HEK293 (cell line): ENCODE measurements around the gene GARIN5B.

ENCODE experiments used
- CTCF ChIP-seq: fragments of 450-650 bp; formaldehyde crosslinking; IDR thresholded peaks from 2 replicates; pipeline ENCODE4 v1.5.1; 2016; ENCODE audit warnings: missing biosample characterization, missing genetic modification characterization
- KLF16 ChIP-seq: fragments of 450-650 bp; formaldehyde crosslinking; IDR thresholded peaks from 2 replicates; pipeline ENCODE4 v1.5.1; 2017; ENCODE audit warnings: missing biosample characterization, missing genetic modification characterization
- SETDB1 ChIP-seq: IDR thresholded peaks from one replicate; pipeline ENCODE4 v1.6.1; 2017; ENCODE audit warnings: mild to moderate bottlenecking, low read length, moderate library complexity, mixed read lengths; ENCODE audit not compliant: insufficient read length
- YY1 ChIP-seq: fragments of 450-650 bp; formaldehyde crosslinking; IDR thresholded peaks from 2 replicates; pipeline ENCODE4 v1.5.1; 2018; ENCODE audit warnings: missing biosample characterization, missing genetic modification characterization
- ZNF214 ChIP-seq: fragments of 450-650 bp; formaldehyde crosslinking; IDR thresholded peaks from 2 replicates; pipeline ENCODE4 v1.5.1; 2017; ENCODE audit warnings: missing biosample characterization, mild to moderate bottlenecking, missing genetic modification characterization, borderline replicate concordance
- ZNF274 ChIP-seq, 2 experiments: fragments of 200-500 bp in 1 of 2; fragments of 450-650 bp in 1 of 2; sonication (Bioruptor generic) in 1 of 2; formaldehyde crosslinking in 1 of 2; IDR thresholded peaks; 2 replicates each; pipeline versions ENCODE4 v1.5.1 to v1.6.1; 2014 to 2016; ENCODE audit warnings: borderline replicate concordance in 1 of 2, inconsistent platforms in 1 of 2, low read length in 1 of 2, missing biosample characterization in 1 of 2, missing genetic modification characterization in 1 of 2
- ZNF549 ChIP-seq: fragments of 450-650 bp; IDR thresholded peaks from 2 replicates; pipeline ENCODE4 v1.5.1; 2018; ENCODE audit warnings: missing biosample characterization, missing genetic modification characterization, mild to moderate bottlenecking, inconsistent platforms, moderate library complexity
- ZNF645 ChIP-seq: fragments of 450-650 bp; formaldehyde crosslinking; IDR thresholded peaks from 2 replicates; pipeline ENCODE4; 2016; ENCODE audit warnings: missing biosample characterization, missing genetic modification characterization
- ZNF776 ChIP-seq: fragments of 450-650 bp; formaldehyde crosslinking; IDR thresholded peaks from 2 replicates; pipeline ENCODE4 v1.5.0; 2017; ENCODE audit warnings: missing biosample characterization, missing genetic modification characterization, borderline replicate concordance
- TF ChIP-seq, protein P1 (sequence below): fragments of 450-650 bp; formaldehyde crosslinking; IDR thresholded peaks from 2 replicates; pipeline ENCODE4 v1.5.1; 2016; ENCODE audit warnings: missing biosample characterization, missing genetic modification characterization

GRCh38 chr19:55341171-55341588, 21.9 kb downstream of the GARIN5B start:
- TF ChIP-seq CTCF (tag by site-specific recombination) (no peak), ZNF214 (tag by site-specific recombination) (no peak), ZNF645 (tag by site-specific recombination) (no peak), KLF16 (tag by site-specific recombination) (no peak), ZNF549 (no peak), SETDB1 (no peak), YY1 (tag by site-specific recombination) (no peak), ZNF776 (tag by site-specific recombination) (no peak), ZNF274 (IDR thresholded peaks at IDR 0.05; ENCODE audit: low read length) (no peak), ZNF274 (tag by site-specific recombination; IDR thresholded peaks at IDR 0.05; ENCODE audit: borderline replicate concordance) (no peak)
- TF ChIP-seq, protein P1, sequence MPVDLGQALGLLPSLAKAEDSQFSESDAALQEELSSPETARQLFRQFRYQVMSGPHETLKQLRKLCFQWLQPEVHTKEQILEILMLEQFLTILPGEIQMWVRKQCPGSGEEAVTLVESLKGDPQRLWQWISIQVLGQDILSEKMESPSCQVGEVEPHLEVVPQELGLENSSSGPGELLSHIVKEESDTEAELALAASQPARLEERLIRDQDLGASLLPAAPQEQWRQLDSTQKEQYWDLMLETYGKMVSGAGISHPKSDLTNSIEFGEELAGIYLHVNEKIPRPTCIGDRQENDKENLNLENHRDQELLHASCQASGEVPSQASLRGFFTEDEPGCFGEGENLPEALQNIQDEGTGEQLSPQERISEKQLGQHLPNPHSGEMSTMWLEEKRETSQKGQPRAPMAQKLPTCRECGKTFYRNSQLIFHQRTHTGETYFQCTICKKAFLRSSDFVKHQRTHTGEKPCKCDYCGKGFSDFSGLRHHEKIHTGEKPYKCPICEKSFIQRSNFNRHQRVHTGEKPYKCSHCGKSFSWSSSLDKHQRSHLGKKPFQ (tag by site-specific recombination): no peak
